GM21390 (cell line): Measurements from ENCODE around the gene FER.
"Not testable (repeated sequence)": the region's sequence is repeated elsewhere in the genome, so short reads cannot be mapped to it uniquely, and the experiment has no call there.

ENCODE experiments used
- ATAC-seq: cut with Tn5 transposase; IDR thresholded peaks from one replicate; pipeline ENCODE4 v1.9.1; 2021; ENCODE audit not compliant: unreplicated experiment

FER gene

GRCh38 chr5:109028608-109029299 is 281.1 kb downstream of the FER start:
- peak; percentile 82 for ATAC-seq

- no peak for ATAC-seq
Observed at GRCh38 chr5:109029847-109030246, 282.1 kb downstream of the FER start.

GRCh38 chr5:109030360-109031143 is 282.9 kb downstream of the FER start:
- ATAC-seq: no peak

- ATAC-seq: no peak
Observed at GRCh38 chr5:109034306-109034705, 286.6 kb downstream of the FER start.

- no peak for ATAC-seq
Observed at GRCh38 chr5:109035436-109035835, 287.7 kb downstream of the FER start.

- no peak for ATAC-seq
Observed at GRCh38 chr5:109038209-109038840, 290.6 kb downstream of the FER start.

GRCh38 chr5:109041317-109041716 is 293.6 kb downstream of the FER start:
- no peak for ATAC-seq

- ATAC-seq: no peak
Observed at GRCh38 chr5:109045710-109046109, 298.0 kb downstream of the FER start.

- no peak for ATAC-seq
Observed at GRCh38 chr5:109049565-109049964, 301.9 kb downstream of the FER start.

- not testable (repeated sequence) for ATAC-seq
Observed at GRCh38 chr5:109050321-109050720, 302.6 kb downstream of the FER start.

- not testable (repeated sequence) for ATAC-seq
Observed at GRCh38 chr5:109052216-109052615, 304.5 kb downstream of the FER start.

- peak; percentile 64 for ATAC-seq
Observed at GRCh38 chr5:109053995-109054417, 306.3 kb downstream of the FER start.

GRCh38 chr5:109060378-109061025 is 312.8 kb downstream of the FER start:
- no peak for ATAC-seq

- no peak for ATAC-seq
Observed at GRCh38 chr5:109062664-109063063, 315.0 kb downstream of the FER start.

- no peak for ATAC-seq
Observed at GRCh38 chr5:109063223-109063622, 315.5 kb downstream of the FER start.

GRCh38 chr5:109076741-109077140 is 329.0 kb downstream of the FER start:
- ATAC-seq: no peak

GRCh38 chr5:109078448-109078847 is 330.8 kb downstream of the FER start:
- ATAC-seq: no peak

- ATAC-seq: no peak
Observed at GRCh38 chr5:109080481-109080880, 332.8 kb downstream of the FER start.

GRCh38 chr5:109080896-109081295 is 333.2 kb downstream of the FER start:
- ATAC-seq: no peak

GRCh38 chr5:109083937-109084336 is 336.2 kb downstream of the FER start:
- no peak for ATAC-seq

- no peak for ATAC-seq
Observed at GRCh38 chr5:109089191-109089590, 341.5 kb downstream of the FER start.
